Lung (tissue), 12 donors: ENCODE data around the gene FOXG1. TPM values are rescaled to one million over a fixed set of nuclear protein-coding genes. Genes with fewer than 3 reads are reported as not detected.

ENCODE experiments used
- ATAC-seq: fragments of 200-7000 bp; cut with Tn5 transposase; one replicate; pipeline ENCODE4 v1.9.1; 2020; ENCODE audit warnings: moderate number of reproducible peaks; ENCODE audit not compliant: insufficient read depth, low FRiP score
- DNase-seq, 3 donors: peaks; one replicate each; pipeline ENCODE4 v3.0.0-alpha.2; 2013 to 2017
- H3K27ac ChIP-seq, 2 donors: one replicate each; pipeline ENCODE4 v1.5.1; 2013; ENCODE audit warnings: mild to moderate bottlenecking in 2 of 2, moderate library complexity in 2 of 2, control low read depth in 1 of 2, inconsistent platforms in 1 of 2, low read depth in 1 of 2, low read length in 1 of 2
- H3K27me3 ChIP-seq, 3 donors: one replicate each; pipeline ENCODE4 v1.5.1; 2013; ENCODE audit warnings: low read length in 2 of 3; ENCODE audit not compliant: control insufficient read depth in 3 of 3, insufficient read depth in 3 of 3
- H3K36me3 ChIP-seq, 4 donors: one replicate each; pipeline ENCODE4 v1.5.1; 2013; ENCODE audit warnings: low read length in 4 of 4, mild to moderate bottlenecking in 1 of 4, moderate library complexity in 1 of 4; ENCODE audit not compliant: control insufficient read depth in 4 of 4, insufficient read depth in 4 of 4
- H3K4me1 ChIP-seq, 5 donors: one replicate each; pipeline ENCODE4 v1.5.1; 2013; ENCODE audit warnings: low read length in 5 of 5, mild to moderate bottlenecking in 2 of 5, moderate library complexity in 1 of 5; ENCODE audit not compliant: control insufficient read depth in 5 of 5, insufficient read depth in 5 of 5
- H3K4me3 ChIP-seq: one replicate; pipeline ENCODE4 v1.5.1; 2013; ENCODE audit warnings: mild to moderate bottlenecking, control low read depth, moderate library complexity
- H3K9ac ChIP-seq, 2 donors: one replicate each; pipeline ENCODE4 v1.5.1; 2013; ENCODE audit warnings: low read length in 2 of 2, control low read depth in 1 of 2; ENCODE audit not compliant: insufficient read depth in 1 of 2
- H3K9me3 ChIP-seq, 4 donors: one replicate each; pipeline ENCODE4 v1.5.1; 2013; ENCODE audit warnings: low read length in 3 of 4, mild to moderate bottlenecking in 1 of 4, moderate library complexity in 1 of 4; ENCODE audit not compliant: control insufficient read depth in 4 of 4, insufficient read depth in 3 of 4
- CTCF ChIP-seq: IDR thresholded peaks from 2 replicates; pipeline ENCODE4 v1.5.1; 2012; ENCODE audit warnings: mild to moderate bottlenecking; ENCODE audit errors: control extremely low read depth, extremely low read depth
- WGBS, 2 donors: extraction: QIAGEN DNeasy Blood & Tissue Kit; methylation state at CpG; one replicate each; pipeline ENCODE4 v1.1.7; 2013; 5-methylcytosine and 5-hydroxymethylcytosine counted together
- polyA plus RNA-seq, 2 donors: library from polyadenylated mRNA; stranded (reverse); fragments of 200-250 nt; gene quantifications; one replicate each; pipeline ENCODE4 v1.2.1, GENCODE V29; 2013
- total RNA-seq, 2 donors: library from RNA; depleted of rRNA in 1 of 2; stranded (reverse); fragments of >200 nt in 1 of 2; gene quantifications; one replicate each; pipeline ENCODE4 v1.2.1, GENCODE V29; 2014 to 2021
- donor health status: control.
- donor health status: control.
- donor health status: Bipolar disorder and iron deficiency.
- donor health status: healthy.
- donor health status: DM: yes; HTN: yes; CAD: no.

FOXG1 gene
- total and polyA plus RNA-seq, 4 donors: 0.02 to 0.06 TPM; not detected in 2

DNA sequence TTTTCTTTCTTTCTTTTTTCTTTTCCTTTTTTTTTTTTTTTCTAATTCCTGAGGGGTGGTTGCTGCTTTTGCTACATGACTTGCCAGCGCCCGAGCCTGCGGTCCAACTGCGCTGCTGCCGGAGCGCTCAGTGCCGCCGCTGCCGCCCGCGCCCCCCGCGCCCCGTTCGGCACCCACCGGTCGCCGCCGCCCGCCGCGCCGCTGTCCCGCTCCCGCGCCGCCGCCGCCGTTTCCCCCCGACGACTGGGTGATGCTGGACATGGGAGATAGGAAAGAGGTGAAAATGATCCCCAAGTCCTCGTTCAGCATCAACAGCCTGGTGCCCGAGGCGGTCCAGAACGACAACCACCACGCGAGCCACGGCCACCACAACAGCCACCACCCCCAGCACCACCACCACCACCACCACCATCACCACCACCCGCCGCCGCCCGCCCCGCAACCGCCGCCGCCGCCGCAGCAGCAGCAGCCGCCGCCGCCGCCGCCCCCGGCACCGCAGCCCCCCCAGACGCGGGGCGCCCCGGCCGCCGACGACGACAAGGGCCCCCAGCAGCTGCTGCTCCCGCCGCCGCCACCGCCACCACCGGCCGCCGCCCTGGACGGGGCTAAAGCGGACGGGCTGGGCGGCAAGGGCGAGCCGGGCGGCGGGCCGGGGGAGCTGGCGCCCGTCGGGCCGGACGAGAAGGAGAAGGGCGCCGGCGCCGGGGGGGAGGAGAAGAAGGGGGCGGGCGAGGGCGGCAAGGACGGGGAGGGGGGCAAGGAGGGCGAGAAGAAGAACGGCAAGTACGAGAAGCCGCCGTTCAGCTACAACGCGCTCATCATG, 654 bp downstream of the FOXG1 start:
- 5 to 6% methylated on average over 63 to 100 of the region's 100 CpGs for WGBS, 2 donors
- ATAC-seq (no peak), DNase-seq (no peak)
- Histone ChIP-seq H3K9me3 (peaks cover 0 to 13% (median 0%) of the 10 kb centered on the region in 4 donors), H3K9ac (no peak overlapping the region), H3K4me1 (peaks cover 0 to 8% (median 3%) of the 10 kb centered on the region in 5 donors), H3K27ac (no peak overlapping the region), H3K27me3 (peaks cover 13 to 87% (median 82%) of the 10 kb centered on the region in 3 donors), H3K4me3 (no peak overlapping the region), H3K36me3 (no peaks in the 10 kb centered on the region)
- TF ChIP-seq CTCF: no peak

GRCh38 chr14:28767853-28768741, 1.5 kb downstream of the FOXG1 start:
- no peak for ATAC-seq

DNA sequence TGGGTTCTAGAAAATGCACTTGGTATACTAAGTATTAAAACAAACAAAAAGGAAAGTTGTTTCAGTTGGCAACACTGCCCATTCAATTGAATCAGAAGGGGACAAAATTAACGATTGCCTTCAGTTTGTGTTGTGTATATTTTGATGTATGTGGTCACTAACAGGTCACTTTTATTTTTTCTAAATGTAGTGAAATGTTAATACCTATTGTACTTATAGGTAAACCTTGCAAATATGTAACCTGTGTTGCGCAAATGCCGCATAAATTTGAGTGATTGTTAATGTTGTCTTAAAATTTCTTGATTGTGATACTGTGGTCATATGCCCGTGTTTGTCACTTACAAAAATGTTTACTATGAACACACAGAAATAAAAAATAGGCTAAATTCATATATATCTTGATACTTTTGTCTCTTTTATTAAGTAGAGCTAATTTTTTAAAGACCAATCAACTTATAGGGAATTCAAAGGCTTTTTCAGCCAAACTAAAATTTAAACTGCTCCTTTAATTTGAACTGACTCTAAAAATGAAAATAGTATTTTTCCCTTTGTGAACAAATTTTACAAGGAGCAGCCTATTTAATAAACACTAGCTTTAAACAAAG, 2.8 kb downstream of the FOXG1 start:
- H3K9ac ChIP-seq: no peak overlapping the region
- 25 to 28% methylated on average over 4 of the region's 4 CpGs for WGBS, 2 donors
- H3K4me1 ChIP-seq: peaks cover 0 to 8% (median 5%) of the 10 kb centered on the region in 5 donors
- ATAC-seq (no peak), DNase-seq (no peak)
- H3K27ac ChIP-seq: no peak overlapping the region
- peaks cover 9 to 86% (median 83%) of the 10 kb centered on the region in 3 donors for H3K27me3 ChIP-seq
- no peak for TF ChIP-seq CTCF
- H3K36me3 ChIP-seq: no peaks in the 10 kb centered on the region
- H3K9me3 ChIP-seq: peaks cover 0 to 18% (median 0%) of the 10 kb centered on the region in 4 donors
- no peak overlapping the region for H3K4me3 ChIP-seq

More at GRCh38 chr14:28767853-28768741, 1.5 kb downstream of the FOXG1 start:
- peaks cover 0 to 13% (median 0%) of the 10 kb centered on the region in 4 donors for H3K9me3 ChIP-seq
- peaks cover 9 to 87% (median 82%) of the 10 kb centered on the region in 3 donors for H3K27me3 ChIP-seq
- DNase-seq: peak in 1 of 3 donors; percentile 1
- WGBS, 2 donors: 9 to 11% methylated on average over 76 to 77 of the region's 77 CpGs
- no peak overlapping the region for H3K9ac ChIP-seq
- no peak for TF ChIP-seq CTCF
- H3K27ac ChIP-seq: no peak overlapping the region
- no peak overlapping the region for H3K4me3 ChIP-seq
- H3K36me3 ChIP-seq: no peaks in the 10 kb centered on the region
- peaks cover 0 to 8% (median 3%) of the 10 kb centered on the region in 5 donors for H3K4me1 ChIP-seq
